Neuron (in vitro differentiated cells): ENCODE data around the gene MVD.
"Not testable (repeated sequence)": the region's sequence is repeated elsewhere in the genome, so short reads cannot be mapped to it uniquely, and the experiment has no call there.

Source experiments
- H2AFZ ChIP-seq: one replicate; pipeline ENCODE4 v1.6.1; 2013; ENCODE audit warnings: low read depth, mild to moderate bottlenecking, inconsistent platforms, low read length, moderate library complexity
- H3K27me3 ChIP-seq: one replicate; pipeline ENCODE4 v1.6.1; 2013; ENCODE audit warnings: low read length; ENCODE audit not compliant: insufficient read depth
- H3K36me3 ChIP-seq: one replicate; pipeline ENCODE4 v1.6.1; 2013; ENCODE audit warnings: low read length; ENCODE audit not compliant: insufficient read depth
- H3K4me1 ChIP-seq: one replicate; pipeline ENCODE4 v1.6.1; 2013; ENCODE audit warnings: low read length; ENCODE audit not compliant: insufficient read depth
- H3K4me3 ChIP-seq: 2 replicates; pipeline ENCODE4 v1.5.1; 2013; ENCODE audit warnings: mild to moderate bottlenecking, low read length, moderate library complexity
- H3K9me3 ChIP-seq: one replicate; pipeline ENCODE4 v1.6.1; 2013; ENCODE audit warnings: low read length

The MVD gene

GRCh38 chr16:88613911-88614817, 48.7 kb downstream of the MVD start:
- no peaks in the 10 kb centered on the region for H3K9me3 ChIP-seq
- no peaks in the 10 kb centered on the region for H3K27me3 ChIP-seq
- no peak overlapping the region for H3K4me3 ChIP-seq
- H3K36me3 ChIP-seq: peaks cover 66% of the 10 kb centered on the region
- H2AFZ ChIP-seq: no peak overlapping the region
- H3K4me1 ChIP-seq: no peaks in the 10 kb centered on the region

- no peaks in the 10 kb centered on the region for H3K4me1 ChIP-seq
- no peak overlapping the region for H2AFZ ChIP-seq
- peaks cover 63% of the 10 kb centered on the region for H3K36me3 ChIP-seq
- no peak overlapping the region for H3K4me3 ChIP-seq
- H3K9me3 ChIP-seq: no peaks in the 10 kb centered on the region
- no peaks in the 10 kb centered on the region for H3K27me3 ChIP-seq
Observed at GRCh38 chr16:88613293-88613692, 49.6 kb downstream of the MVD start.

GRCh38 chr16:88610909-88611812, 51.7 kb downstream of the MVD start:
- Histone ChIP-seq H3K36me3 (peaks cover 60% of the 10 kb centered on the region), H3K9me3 (no peaks in the 10 kb centered on the region), H3K27me3 (no peaks in the 10 kb centered on the region), H2AFZ (no peak overlapping the region), H3K4me3 (no peak overlapping the region), H3K4me1 (no peaks in the 10 kb centered on the region)

- Histone ChIP-seq H2AFZ (no peak overlapping the region), H3K4me1 (no peaks in the 10 kb centered on the region), H3K4me3 (no peak overlapping the region)
Observed at GRCh38 chr16:88610080-88610479, 52.8 kb downstream of the MVD start.

GRCh38 chr16:88609426-88609825, 53.5 kb downstream of the MVD start:
- peaks cover 60% of the 10 kb centered on the region for H3K36me3 ChIP-seq
- H3K4me1 ChIP-seq, H3K9me3 ChIP-seq, H3K4me3 ChIP-seq, H2AFZ ChIP-seq, H3K27me3 ChIP-seq: not testable (repeated sequence)

More at GRCh38 chr16:88610080-88610479, 52.8 kb downstream of the MVD start:
- peaks cover 59% of the 10 kb centered on the region for H3K36me3 ChIP-seq
- no peaks in the 10 kb centered on the region for H3K27me3 ChIP-seq
- H3K9me3 ChIP-seq: no peaks in the 10 kb centered on the region

GRCh38 chr16:88608076-88608475, 54.8 kb downstream of the MVD start:
- no peak overlapping the region for H3K4me3 ChIP-seq
- H2AFZ ChIP-seq: no peak overlapping the region
- no peaks in the 10 kb centered on the region for H3K27me3 ChIP-seq
- no peaks in the 10 kb centered on the region for H3K4me1 ChIP-seq
- peaks cover 65% of the 10 kb centered on the region for H3K36me3 ChIP-seq
- no peaks in the 10 kb centered on the region for H3K9me3 ChIP-seq

GRCh38 chr16:88606148-88606757, 56.6 kb downstream of the MVD start:
- Histone ChIP-seq H3K9me3 (peaks cover 3% of the 10 kb centered on the region), H3K36me3 (peaks cover 68% of the 10 kb centered on the region), H3K4me3 (no peak overlapping the region), H3K4me1 (no peaks in the 10 kb centered on the region), H3K27me3 (no peaks in the 10 kb centered on the region), H2AFZ (no peak overlapping the region)

- H3K9me3 ChIP-seq: peaks cover 3% of the 10 kb centered on the region
- H3K36me3 ChIP-seq: peaks cover 68% of the 10 kb centered on the region
- H2AFZ ChIP-seq: no peak overlapping the region
Observed at GRCh38 chr16:88605186-88606147, 57.4 kb downstream of the MVD start.

GRCh38 chr16:88602091-88602490, 60.8 kb downstream of the MVD start:
- H3K36me3 ChIP-seq: peaks cover 79% of the 10 kb centered on the region
- peaks cover 3% of the 10 kb centered on the region for H3K9me3 ChIP-seq
- no peak overlapping the region for H2AFZ ChIP-seq
- no peaks in the 10 kb centered on the region for H3K27me3 ChIP-seq
- H3K4me1 ChIP-seq: no peaks in the 10 kb centered on the region
- no peak overlapping the region for H3K4me3 ChIP-seq

More at GRCh38 chr16:88605186-88606147, 57.4 kb downstream of the MVD start:
- no peak overlapping the region for H3K4me3 ChIP-seq
- H3K27me3 ChIP-seq: no peaks in the 10 kb centered on the region
- no peaks in the 10 kb centered on the region for H3K4me1 ChIP-seq
